Sciatic nerve (tissue), 2 donors: ENCODE measurements around the gene OR52N5. TPM values are rescaled to one million over a fixed set of nuclear protein-coding genes. Genes with fewer than 3 reads are reported as not detected.
A peak's percentile ranks its signal among the peaks of the same experiment; 100 is the strongest.

Experiments used
- ATAC-seq: fragments of 200-7000 bp; cut with Tn5 transposase; one replicate; pipeline ENCODE4 v1.9.1; 2020; ENCODE audit warnings: mild to moderate bottlenecking, moderate library complexity
- DNase-seq: peaks from one replicate; pipeline ENCODE4 v3.0.0-alpha.2; 2020; ENCODE audit warnings: low spot score
- intact Hi-C: fragments of 100-400 bp; cut with DNase I; formaldehyde crosslinking; loops from one replicate; pipeline ENCODE4 v1.14.2; 2022
- total RNA-seq: library from RNA; stranded (reverse); fragmentation: NEBNext Ultra II Directional; extraction: Animal tissue kit (Norgen Biotek cat#: 25700); gene quantifications from one replicate; pipeline ENCODE4 v1.2.1, GENCODE V29; 2021
- donor health status: DM: no; HTN: no; CAD: no.
- donor health status: DM: no; HTN: no; CAD: no.

The OR52N5 gene
- not detected for total RNA-seq

GRCh38 chr11:5783255-5783654 lies at the start of gene OR52N5:
Gene OR52N5 (minus strand): TSS chr11:5783355. CDS start chr11:5778634, 4,721 bp downstream.
- intact Hi-C loops = no loop called here
- DNase-seq (no peak), ATAC-seq (no peak)

GRCh38 chr11:5831196-5831829 lies 48.2 kb upstream of the OR52N5 start:
- DNase-seq (no peak), ATAC-seq (no peak)
- intact Hi-C loops = no loop called here

- intact Hi-C loops = no loop called here
- ATAC-seq = no peak
- no peak for DNase-seq
These were observed 35.2 kb upstream of the OR52N5 start for GRCh38 chr11:5818245-5818886.

- intact Hi-C loops = no loop called here
- DNase-seq (no peak), ATAC-seq (peak; percentile 48)
These were observed 32.4 kb upstream of the OR52N5 start for GRCh38 chr11:5815534-5815933.

DNA sequence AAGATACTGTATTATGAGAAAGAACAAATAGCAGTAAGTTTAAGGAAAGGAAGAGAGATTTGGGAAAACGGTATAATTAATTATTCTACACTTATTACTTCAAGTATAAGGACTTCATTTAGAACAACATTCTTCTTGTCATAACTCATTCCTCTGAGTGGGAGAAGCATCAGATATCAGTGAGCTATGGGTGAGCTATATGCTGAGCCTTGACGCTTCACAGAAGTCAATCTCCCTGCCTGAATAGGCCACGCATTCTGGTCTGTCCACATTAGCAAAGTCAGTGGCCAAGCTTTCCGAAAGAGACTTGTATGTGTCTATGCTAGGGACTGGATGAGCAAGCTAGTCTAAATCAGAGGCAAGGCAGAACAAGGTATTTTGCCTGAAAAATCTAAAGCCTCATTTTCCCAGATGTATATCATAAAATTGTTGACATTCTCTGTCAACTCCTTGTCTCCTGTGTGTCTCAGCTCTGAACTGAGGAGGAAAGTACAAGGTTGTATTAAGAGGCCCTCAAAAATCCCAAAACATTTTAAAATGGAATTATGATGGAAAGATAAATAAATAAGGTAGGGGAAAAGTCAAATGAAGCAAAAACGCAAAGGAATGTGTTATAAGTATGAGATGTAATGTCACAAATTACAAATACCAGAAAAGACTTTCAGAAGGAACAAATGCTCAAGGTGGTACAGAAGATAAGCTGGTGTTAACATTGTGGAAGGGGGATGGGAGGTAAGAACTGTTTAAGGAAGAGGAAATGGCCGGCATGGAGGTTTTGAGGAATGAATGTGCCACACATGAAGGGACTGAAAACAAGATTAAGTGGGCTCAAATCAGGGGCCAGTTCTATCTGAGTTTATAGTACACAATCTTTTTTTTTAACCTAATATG lies 27.0 kb upstream of the OR52N5 start:
- no peak for DNase-seq
- intact Hi-C loops = loop anchor here (10.0 kb wide), 2 partner anchors 215 to 335 kb away; partner anchors contain the start of gene TRIM6
- no peak for ATAC-seq

GRCh38 chr11:5809122-5809519 lies 26.0 kb upstream of the OR52N5 start:
- ATAC-seq = peak; percentile 68
- no peak for DNase-seq
- intact Hi-C loops = loop anchor here (10.0 kb wide), 2 partner anchors 214 to 334 kb away; partner anchors contain the start of gene TRIM6

- intact Hi-C loops = loop anchor here (10.0 kb wide), 2 partner anchors 214 to 334 kb away; partner anchors contain the start of gene TRIM6
- peak; percentile 86 for DNase-seq
- ATAC-seq = peak; percentile 96
These were observed 25.5 kb upstream of the OR52N5 start, which contains the start of gene OR52N2 for GRCh38 chr11:5808500-5809121. Gene OR52N2 (plus strand): TSS chr11:5808924. CDS start chr11:5820336, 11,412 bp downstream.

GRCh38 chr11:5807580-5807979 lies 24.4 kb upstream of the OR52N5 start:
- no peak for DNase-seq
- ATAC-seq = no peak
- intact Hi-C loops = loop anchor here (10.0 kb wide), 2 partner anchors 213 to 333 kb away; partner anchors contain the start of gene TRIM6

- ATAC-seq (no peak), DNase-seq (no peak)
- intact Hi-C loops = loop anchor here (10.0 kb wide), 2 partner anchors 209 to 329 kb away; partner anchors contain the start of gene TRIM6
These were observed 20.8 kb upstream of the OR52N5 start for GRCh38 chr11:5803982-5804381.

GRCh38 chr11:5796541-5796940 lies 13.4 kb upstream of the OR52N5 start:
- ATAC-seq = no peak
- intact Hi-C loops = no loop called here
- no peak for DNase-seq

DNA sequence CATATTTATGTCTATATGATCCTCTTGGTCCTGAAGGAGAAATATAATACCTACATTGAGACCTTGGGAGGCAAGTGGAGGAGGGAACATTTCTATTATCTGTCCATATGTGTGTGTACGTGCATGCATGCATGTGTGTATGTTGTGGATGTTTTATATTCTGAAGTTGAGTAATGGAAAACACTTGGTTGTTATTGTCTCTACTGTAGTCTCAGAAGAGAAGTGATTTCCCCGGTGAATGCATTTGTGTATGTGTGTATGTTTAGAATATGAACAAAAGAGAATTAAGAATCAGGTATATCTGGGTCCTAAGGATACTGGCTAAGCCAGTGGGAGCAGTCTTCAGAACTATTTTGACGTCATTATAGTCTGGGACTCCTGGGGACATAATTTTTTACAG lies 8.0 kb upstream of the OR52N5 start, which contains the start of gene OR52N1:
Gene OR52N1, minus strand, starts transcription at position 101 of the 400 bp plus-strand sequence. CDS start 2,449 bp downstream, outside the sequence.
- no peak for DNase-seq
- intact Hi-C loops = no loop called here
- ATAC-seq = no peak

GRCh38 chr11:5767056-5767455 lies 16.1 kb downstream of the OR52N5 start:
- DNase-seq = no peak
- intact Hi-C loops = no loop called here
- ATAC-seq = no peak

DNA sequence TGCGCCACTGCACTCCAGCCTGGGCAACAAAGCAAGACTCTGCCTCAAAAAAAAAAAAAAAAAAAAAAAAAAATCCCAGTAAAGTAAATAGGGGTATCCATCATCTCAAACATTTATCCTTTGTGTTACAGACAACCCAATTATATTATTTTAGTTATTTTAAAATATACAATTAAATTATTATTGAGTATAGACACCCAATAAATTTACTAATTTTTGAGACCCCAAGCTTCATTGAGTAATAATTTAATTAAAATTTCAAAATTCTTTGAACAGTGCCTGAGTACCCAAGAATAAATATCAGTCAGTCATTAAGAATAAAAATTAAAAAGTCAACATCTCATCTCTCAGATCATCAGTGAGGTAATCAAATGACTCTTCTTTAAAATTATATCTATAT lies 29.2 kb downstream of the OR52N5 start, which contains the start of gene OR52N4:
Gene OR52N4, plus strand, starts transcription at position 301 of the 400 bp plus-strand sequence. CDS start 498 bp downstream, outside the sequence.
- ATAC-seq (no peak), DNase-seq (no peak)
- intact Hi-C loops = no loop called here

DNA sequence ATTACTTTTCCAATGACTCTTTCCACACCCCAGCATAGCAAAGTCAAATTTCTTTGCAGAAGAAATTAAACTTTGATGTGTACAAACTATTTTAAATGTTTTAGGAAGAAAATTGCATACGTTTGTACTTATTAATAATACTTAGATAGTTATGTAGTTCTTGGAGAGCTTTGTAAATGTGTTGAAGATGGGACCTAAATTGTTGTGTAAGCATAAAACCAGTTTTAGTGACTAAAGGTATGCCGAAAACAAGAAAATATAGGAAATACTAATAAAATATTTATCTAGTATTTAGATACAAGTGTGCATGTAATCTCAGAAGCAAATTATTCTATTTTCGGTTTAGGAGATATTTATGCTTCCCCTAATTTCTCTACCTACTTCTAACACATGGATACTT lies 33.3 kb downstream of the OR52N5 start:
- DNase-seq (no peak), ATAC-seq (no peak)
- intact Hi-C loops = no loop called here

DNA sequence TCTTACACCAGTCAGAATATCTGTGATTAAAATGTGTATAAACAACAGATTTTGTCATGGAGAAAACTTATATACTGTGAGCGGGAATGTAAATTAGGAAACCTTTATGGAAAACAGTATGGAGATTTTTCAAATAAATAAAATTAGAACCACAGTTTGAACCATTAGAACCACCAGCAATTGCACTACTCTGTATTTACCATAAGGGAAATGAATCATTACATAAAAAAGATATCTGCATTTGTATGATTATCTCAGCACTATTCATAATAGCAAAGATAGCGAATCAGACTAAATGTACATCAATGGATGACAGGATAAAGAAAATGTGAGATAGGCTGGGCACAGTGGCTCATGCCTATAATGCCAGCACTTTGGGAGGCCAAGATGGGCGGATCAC lies 36.5 kb downstream of the OR52N5 start:
- no peak for ATAC-seq
- intact Hi-C loops = no loop called here
- DNase-seq = no peak

DNA sequence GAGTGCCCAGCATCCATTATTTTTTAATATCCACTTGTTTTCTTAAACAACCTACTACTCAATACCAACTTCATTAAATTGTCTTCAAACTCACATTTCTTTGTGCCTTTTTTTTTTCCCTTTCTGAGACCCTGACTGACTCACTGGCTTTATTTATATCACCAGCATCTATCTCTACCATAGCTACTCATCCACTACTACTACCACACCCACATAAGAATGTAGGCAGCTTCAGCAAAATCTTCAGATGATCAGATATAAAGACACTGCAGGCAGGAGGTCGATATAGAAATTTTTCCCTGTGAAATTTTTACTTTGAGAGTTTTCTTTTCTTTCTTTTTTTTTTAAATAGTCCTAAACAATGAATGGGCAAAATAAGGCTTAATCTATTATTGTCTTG lies 44.7 kb downstream of the OR52N5 start:
- DNase-seq (no peak), ATAC-seq (no peak)
- intact Hi-C loops = no loop called here

GRCh38 chr11:5737670-5738392 lies 45.3 kb downstream of the OR52N5 start:
- intact Hi-C loops = no loop called here
- no peak for DNase-seq
- peak; percentile 39 for ATAC-seq

GRCh38 chr11:5737091-5737490 lies 46.1 kb downstream of the OR52N5 start:
- no peak for DNase-seq
- peak; percentile 76 for ATAC-seq
- intact Hi-C loops = no loop called here
